COLO668 (cell line): Measurements from ENCODE around the gene XK.
A peak's percentile ranks its signal among the peaks of the same experiment; 100 is the strongest.

Experiments
- DNase-seq: peaks from one replicate; lab custom pipeline; 2025; ENCODE audit not compliant: unreplicated experiment; lab: John Stamatoyannopoulos, UW

The XK gene

GRCh38 chrX:37679230-37679629 is 6.4 kb upstream of the XK start:
- no peak for DNase-seq

GRCh38 chrX:37679888-37680287 is 5.7 kb upstream of the XK start:
- no peak for DNase-seq

- no peak for DNase-seq
Measured at GRCh38 chrX:37684426-37684825, 1.2 kb upstream of the XK start.

GRCh38 chrX:37684973-37685372 is 618 bp upstream of the XK start:
- DNase-seq, result no peak

- no peak for DNase-seq
Measured at GRCh38 chrX:37686369-37686995, 891 bp downstream of the XK start.

GRCh38 chrX:37686996-37687395 is 1.4 kb downstream of the XK start:
- no peak for DNase-seq

- DNase-seq, result no peak
Measured at GRCh38 chrX:37690119-37690518, 4.5 kb downstream of the XK start.

- DNase-seq, result no peak
Measured at GRCh38 chrX:37692918-37693317, 7.3 kb downstream of the XK start.

- DNase-seq, result no peak
Measured at GRCh38 chrX:37697169-37697760, 11.7 kb downstream of the XK start.

GRCh38 chrX:37701588-37701987 is 16.0 kb downstream of the XK start:
- peak; percentile 6 for DNase-seq

GRCh38 chrX:37711991-37712390 is 26.4 kb downstream of the XK start:
- no peak for DNase-seq

GRCh38 chrX:37712458-37712857 is 26.9 kb downstream of the XK start:
- DNase-seq, result no peak

GRCh38 chrX:37714479-37714878 is 28.9 kb downstream of the XK start:
- DNase-seq, result no peak

- no peak for DNase-seq
Measured at GRCh38 chrX:37716602-37717001, 31.0 kb downstream of the XK start.

- no peak for DNase-seq
Measured at GRCh38 chrX:37717708-37718107, 32.1 kb downstream of the XK start.

- DNase-seq, result no peak
Measured at GRCh38 chrX:37722595-37722994, 37.0 kb downstream of the XK start.

- no peak for DNase-seq
Measured at GRCh38 chrX:37726346-37726745, 40.8 kb downstream of the XK start.

- DNase-seq, result peak; percentile 70
Measured at GRCh38 chrX:37745354-37745753, 59.8 kb downstream of the XK start.

GRCh38 chrX:37745835-37746217 is 60.2 kb downstream of the XK start:
- no peak for DNase-seq

GRCh38 chrX:37746218-37746941 is 60.8 kb downstream of the XK start:
- DNase-seq, result no peak

GRCh38 chrX:37746951-37747350 is 61.4 kb downstream of the XK start:
- no peak for DNase-seq

GRCh38 chrX:37752281-37752680 is 66.7 kb downstream of the XK start:
- DNase-seq, result no peak

GRCh38 chrX:37752936-37753335 is 67.3 kb downstream of the XK start:
- DNase-seq, result no peak
